Epithelial cell of proximal tubule (primary cell): Measurements from ENCODE around the gene KDM3B. TPM values are rescaled to one million over a fixed set of nuclear protein-coding genes. Genes with fewer than 3 reads are reported as not detected.

Experiments
- DNase-seq: peaks from one replicate; pipeline ENCODE4 v3.0.0-alpha.2; 2011; ENCODE audit warnings: low read depth
- H3K4me3 ChIP-seq: 2 replicates; pipeline ENCODE4 v1.5.1; 2011; ENCODE audit warnings: low read depth, mild to moderate bottlenecking, low read length
- total RNA-seq: library from RNA; depleted of rRNA; stranded (reverse); fragments of >200 nt; gene quantifications from 2 replicates; pipeline ENCODE4 v1.2.3, GENCODE V29; 2015
- TF ChIP-seq, protein P1 (sequence below): conservative IDR thresholded peaks from 2 replicates; pipeline ENCODE4 v1.5.1; 2012; ENCODE audit warnings: low read depth, mild to moderate bottlenecking, low read length

The KDM3B gene
- total RNA-seq, 1 donor from 2014 or later, result 40.2 TPM

- TF ChIP-seq, protein P1, sequence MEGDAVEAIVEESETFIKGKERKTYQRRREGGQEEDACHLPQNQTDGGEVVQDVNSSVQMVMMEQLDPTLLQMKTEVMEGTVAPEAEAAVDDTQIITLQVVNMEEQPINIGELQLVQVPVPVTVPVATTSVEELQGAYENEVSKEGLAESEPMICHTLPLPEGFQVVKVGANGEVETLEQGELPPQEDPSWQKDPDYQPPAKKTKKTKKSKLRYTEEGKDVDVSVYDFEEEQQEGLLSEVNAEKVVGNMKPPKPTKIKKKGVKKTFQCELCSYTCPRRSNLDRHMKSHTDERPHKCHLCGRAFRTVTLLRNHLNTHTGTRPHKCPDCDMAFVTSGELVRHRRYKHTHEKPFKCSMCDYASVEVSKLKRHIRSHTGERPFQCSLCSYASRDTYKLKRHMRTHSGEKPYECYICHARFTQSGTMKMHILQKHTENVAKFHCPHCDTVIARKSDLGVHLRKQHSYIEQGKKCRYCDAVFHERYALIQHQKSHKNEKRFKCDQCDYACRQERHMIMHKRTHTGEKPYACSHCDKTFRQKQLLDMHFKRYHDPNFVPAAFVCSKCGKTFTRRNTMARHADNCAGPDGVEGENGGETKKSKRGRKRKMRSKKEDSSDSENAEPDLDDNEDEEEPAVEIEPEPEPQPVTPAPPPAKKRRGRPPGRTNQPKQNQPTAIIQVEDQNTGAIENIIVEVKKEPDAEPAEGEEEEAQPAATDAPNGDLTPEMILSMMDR, result no peak
- DNase-seq, result no peak
- H3K4me3 ChIP-seq, result no peak overlapping the region
Observed at GRCh38 chr5:138441221-138441620, 88.7 kb downstream of the KDM3B start.

GRCh38 chr5:138444078-138444773 lies 91.7 kb downstream of the KDM3B start:
- H3K4me3 ChIP-seq, result no peak overlapping the region
- DNase-seq, result no peak
- TF ChIP-seq, protein P1, result no peak

GRCh38 chr5:138444774-138445546 lies 92.5 kb downstream of the KDM3B start:
- no peak overlapping the region for H3K4me3 ChIP-seq
- DNase-seq, result no peak
- TF ChIP-seq, protein P1, result no peak

GRCh38 chr5:138445547-138446271 lies 93.2 kb downstream of the KDM3B start:
- no peak overlapping the region for H3K4me3 ChIP-seq
- no peak for DNase-seq
- TF ChIP-seq, protein P1, result no peak

- DNase-seq, result no peak
- TF ChIP-seq, protein P1, result no peak
- no peak overlapping the region for H3K4me3 ChIP-seq
Observed at GRCh38 chr5:138448070-138448469, 95.6 kb downstream of the KDM3B start.

- TF ChIP-seq, protein P1, result no peak
- H3K4me3 ChIP-seq, result no peak overlapping the region
- no peak for DNase-seq
Observed at GRCh38 chr5:138448481-138449398, 96.3 kb downstream of the KDM3B start.
